AG09319 (cell line): ENCODE data around the gene TBX2.

Experiments used
- DNase-seq: peaks from one replicate; pipeline ENCODE4 v3.0.0-alpha.2; 2010; ENCODE audit warnings: low read depth; ENCODE audit errors: extremely low read depth
- TF ChIP-seq, protein P1 (sequence below): IDR thresholded peaks from 2 replicates; pipeline ENCODE4 v1.5.1; 2011; ENCODE audit warnings: low read depth, mild to moderate bottlenecking, inconsistent platforms, low read length, moderate library complexity

Gene TBX2

DNA sequence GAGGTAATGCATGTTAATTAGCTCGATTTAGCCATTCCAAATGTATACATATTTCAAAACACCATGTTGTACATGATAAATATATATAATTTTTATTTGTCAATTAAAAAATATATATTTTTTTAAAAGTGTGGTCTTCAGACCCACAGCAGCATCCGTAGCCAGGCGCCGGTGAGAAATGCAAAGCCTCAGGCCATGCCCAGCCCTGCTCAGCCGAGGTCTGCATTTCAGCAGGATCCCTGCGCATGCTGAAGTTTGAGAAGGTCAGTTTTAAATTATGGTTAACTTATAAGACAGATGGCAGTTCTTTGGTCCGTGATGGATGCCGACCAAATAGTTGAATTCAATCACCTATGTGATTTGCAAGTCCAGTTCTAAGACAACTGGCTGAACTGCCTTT, 28.0 kb upstream of the TBX2 start:
- DNase-seq, result no peak
- TF ChIP-seq, protein P1, sequence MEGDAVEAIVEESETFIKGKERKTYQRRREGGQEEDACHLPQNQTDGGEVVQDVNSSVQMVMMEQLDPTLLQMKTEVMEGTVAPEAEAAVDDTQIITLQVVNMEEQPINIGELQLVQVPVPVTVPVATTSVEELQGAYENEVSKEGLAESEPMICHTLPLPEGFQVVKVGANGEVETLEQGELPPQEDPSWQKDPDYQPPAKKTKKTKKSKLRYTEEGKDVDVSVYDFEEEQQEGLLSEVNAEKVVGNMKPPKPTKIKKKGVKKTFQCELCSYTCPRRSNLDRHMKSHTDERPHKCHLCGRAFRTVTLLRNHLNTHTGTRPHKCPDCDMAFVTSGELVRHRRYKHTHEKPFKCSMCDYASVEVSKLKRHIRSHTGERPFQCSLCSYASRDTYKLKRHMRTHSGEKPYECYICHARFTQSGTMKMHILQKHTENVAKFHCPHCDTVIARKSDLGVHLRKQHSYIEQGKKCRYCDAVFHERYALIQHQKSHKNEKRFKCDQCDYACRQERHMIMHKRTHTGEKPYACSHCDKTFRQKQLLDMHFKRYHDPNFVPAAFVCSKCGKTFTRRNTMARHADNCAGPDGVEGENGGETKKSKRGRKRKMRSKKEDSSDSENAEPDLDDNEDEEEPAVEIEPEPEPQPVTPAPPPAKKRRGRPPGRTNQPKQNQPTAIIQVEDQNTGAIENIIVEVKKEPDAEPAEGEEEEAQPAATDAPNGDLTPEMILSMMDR, result no peak

DNA sequence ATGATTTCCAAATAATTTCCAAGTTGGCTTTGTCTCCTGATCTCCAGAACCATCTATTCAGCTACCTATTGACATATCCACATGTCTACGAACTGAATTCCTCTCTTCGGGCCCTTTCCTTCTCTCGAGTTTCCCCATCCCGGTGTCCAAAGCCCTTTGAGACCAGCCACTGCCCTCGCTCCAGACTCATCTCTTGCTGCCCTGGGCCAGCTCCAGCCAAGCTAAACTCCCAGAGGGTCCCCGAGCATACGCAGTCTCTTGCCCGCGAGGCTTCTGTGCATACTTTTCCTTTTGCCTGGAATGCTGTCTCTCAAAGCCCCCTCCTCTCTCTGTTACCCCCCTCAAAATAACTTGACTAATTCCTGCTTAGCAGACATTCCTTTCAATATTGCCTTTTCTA, 27.2 kb upstream of the TBX2 start:
- TF ChIP-seq, protein P1, result no peak
- DNase-seq, result no peak

DNA sequence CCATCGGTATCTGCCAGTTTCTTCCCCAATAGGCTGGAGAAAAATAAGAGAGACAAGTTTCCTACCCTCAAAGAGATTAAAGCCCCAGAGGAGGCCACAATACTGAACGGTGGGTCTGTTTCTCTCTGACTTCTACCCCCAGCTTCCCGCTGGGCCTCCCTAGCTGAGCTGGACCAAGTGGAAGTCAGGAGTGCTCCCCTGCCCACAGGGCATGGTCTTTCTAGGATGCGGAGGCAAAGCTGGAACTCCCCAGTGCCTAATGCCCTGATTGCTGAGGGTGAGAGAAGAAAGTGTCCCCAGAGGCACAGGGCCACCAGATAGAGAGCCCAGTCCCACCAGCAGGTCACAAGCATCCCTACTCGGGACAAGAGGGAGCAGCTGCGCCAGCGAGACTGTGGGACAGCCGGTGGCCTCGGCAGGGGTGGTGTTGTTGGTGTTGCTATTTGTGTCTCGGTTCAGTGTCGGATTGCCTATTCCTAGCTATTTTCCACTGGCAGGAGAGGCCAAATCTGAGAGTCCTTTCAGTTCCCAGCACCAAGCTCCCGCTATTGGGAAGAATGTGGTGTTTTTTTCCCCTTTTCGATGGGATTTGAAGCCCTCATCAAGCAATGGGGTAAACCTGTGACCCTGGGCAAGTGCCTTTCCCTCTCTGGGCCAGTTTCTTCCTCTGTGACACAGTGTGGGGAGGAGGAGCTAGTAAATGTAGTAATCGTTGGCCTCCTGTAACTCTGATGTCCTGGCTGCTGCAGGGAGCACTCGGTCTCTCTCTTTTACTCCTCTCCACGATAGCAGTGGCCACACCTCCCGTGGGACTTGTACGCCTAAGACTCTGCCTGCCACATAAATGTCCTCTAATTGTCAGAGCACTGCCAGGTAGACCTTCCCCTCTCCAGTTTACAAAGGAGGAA, 22.5 kb upstream of the TBX2 start:
- TF ChIP-seq, protein P1, result no peak
- DNase-seq, result no peak

DNA sequence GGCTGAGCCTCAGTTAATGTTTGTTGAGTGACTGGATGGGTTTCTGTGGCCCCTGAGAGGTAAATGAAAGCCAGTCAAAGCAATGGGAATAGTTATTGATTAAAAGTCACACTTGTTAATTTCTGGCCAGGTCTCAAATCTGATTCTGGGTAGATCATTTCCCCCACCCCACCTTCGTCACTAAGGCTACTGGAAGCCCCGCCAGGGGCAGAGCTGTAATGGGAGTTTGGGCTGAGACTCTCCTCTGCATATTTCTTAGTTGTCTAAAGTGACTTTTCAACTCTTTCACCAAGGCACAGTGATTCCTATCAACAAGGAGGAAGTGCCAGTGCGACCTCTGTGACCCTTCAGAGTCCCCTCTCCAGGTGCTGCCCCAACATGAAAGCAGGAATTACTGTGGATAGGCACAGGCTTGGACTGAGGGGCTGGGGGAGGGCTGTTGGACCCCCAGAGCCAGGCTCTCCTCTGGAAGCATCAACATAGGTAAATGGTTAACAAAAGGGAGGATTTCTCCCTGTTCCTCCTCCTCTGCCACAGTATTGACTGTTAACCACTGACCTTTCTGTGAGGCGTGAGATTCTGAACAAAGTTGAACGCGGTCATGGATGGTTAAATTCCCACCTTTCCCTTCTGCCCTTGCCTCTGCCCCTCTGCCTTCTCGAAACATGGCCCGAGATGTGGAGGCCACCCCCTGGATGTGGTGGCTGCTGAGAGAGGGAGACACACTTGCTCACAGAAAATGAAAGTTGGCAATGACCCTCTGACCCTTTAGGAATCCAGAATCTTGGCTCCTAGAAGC, 20.8 kb upstream of the TBX2 start:
- DNase-seq, result no peak

DNA sequence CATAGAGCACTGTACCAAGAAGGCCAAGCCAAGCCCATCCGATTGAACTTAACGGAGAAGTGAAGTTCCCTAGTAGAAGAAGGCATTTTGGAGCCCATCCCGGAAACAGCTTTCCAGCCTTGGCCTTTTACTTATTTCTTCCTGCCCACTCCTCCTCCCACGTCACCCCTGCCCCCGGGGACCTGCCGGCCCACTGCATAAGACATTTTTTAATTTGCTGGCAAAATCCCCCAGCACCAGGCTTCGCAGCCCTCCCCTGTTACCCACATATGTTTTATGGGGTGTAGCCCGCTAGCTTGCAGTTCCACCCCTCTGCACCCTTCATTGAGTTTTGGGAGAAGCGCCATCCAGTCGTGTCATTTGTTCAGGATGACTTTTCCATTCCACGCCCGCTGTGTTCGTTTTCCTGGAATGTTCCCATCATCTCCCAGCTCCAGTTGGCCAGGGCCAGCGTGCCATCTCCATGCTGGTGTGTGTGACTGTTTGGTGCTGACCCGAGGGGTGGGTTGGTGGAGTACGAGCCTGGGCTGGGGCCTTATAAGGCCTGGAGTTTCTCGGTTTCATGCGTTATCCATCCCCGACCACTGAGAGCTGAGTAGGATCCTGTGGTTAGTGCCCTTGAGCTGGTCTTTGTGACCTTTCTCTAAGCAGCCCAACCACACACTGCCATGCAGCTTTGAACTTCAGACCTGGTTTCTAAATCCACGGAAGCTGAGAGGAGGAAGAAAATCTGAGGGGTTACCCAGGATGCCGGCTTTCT, 20.0 kb upstream of the TBX2 start:
- TF ChIP-seq, protein P1, result no peak
- no peak for DNase-seq

More for the DNA sequence above, 20.8 kb upstream of the TBX2 start:
- TF ChIP-seq, protein P1, result no peak

DNA sequence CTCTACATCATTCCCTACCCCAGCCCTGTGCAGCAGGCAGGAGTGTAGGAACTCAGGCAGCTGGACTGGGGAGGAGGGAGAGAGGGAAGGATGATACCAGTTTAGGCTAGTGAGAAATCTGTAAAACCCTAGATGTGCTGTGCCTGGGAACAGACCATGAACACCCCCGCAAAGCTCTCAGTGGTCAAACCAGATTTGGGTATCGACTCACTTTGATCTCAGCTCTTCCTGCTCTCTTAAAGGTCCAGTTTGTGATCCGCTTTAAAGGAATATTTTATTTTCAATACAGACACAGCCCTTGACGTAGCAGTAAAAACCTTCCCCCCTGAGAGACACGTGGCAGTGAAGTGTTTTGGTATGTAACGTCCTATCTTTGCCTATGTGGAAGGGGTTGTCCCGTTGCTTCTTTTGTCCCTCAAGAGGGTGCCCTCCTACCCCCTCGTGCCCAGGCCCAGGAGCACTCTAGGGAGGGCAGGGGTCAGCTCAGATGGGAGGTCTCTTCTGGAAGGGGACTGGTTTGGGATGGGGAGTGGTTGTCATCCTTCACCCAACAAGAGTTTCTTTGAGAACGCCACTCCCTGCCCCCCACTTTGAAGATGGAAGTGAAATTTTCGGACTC, 19.3 kb upstream of the TBX2 start:
- TF ChIP-seq, protein P1, result no peak
- no peak for DNase-seq
